ENCODE data around the gene GJE1.
"Not testable (repeated sequence)": the region's sequence is repeated elsewhere in the genome, so short reads cannot be mapped to it uniquely, and the experiment has no call there.

GJE1 gene

DNA sequence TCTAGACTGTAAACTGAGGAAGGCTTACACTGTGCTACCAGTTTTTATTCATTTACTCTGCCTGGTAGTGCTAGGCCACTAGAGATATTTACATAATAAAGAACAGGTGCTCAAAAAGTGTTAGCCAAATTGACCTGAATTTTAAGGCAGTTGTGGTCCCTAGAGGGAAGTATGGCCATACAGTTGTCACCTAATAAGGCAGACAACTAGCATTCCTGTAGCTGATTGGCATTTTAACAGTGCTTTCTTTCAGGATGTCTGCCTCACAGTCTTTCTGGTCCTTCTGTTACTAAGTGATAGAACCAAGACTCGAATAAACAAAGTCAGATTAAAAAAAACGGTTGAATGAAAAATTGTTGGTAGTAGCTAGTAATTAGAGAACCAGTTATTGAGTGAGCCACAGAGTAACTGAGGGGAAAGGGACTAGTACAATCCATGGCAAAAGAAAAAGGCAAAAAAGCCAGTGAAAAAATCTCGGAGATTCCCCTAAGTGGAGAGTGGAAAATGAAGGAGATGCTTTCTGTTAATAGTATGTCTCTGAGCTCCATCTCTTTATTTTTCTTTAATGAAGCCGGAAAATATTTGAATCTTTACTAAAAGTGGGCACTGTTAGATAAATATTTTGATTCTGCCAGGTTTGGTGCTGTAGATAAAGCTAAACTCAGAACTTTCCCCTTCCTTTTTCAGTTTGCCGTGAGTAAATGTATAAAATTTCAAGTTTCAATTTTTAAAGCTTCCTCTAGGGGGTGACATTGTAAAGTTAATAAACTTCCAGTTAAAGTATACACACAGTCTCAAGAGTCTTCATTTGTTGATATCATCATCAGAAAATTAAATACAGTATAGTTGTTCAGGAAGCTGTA, 23.4 kb downstream of the GJE1 start:
- in situ Hi-C loops (cut with HindIII; ENCODE audit: low pct_ligation_motif_present, low pct_unique_long_range_greater_than_20kb, low sequenced_read_pairs), result no loop called here
- peak; percentile 55 for DNase-seq

DNA sequence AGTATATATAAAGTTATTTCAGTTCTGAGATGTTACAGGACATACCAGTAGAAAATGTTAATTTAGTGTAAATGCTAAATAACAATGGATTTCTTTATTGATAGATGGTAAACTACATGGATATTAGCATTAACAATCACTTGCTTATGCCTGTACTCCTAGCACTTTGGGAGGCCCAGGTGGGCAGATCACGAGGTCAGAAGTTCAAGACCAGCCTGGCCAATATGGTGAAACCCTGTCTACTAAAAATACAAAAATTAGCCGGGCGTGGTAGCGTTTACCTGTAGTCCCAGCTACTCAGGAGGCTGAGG, 24.0 kb downstream of the GJE1 start:
- in situ Hi-C loops (cut with HindIII; ENCODE audit: low pct_ligation_motif_present, low pct_unique_long_range_greater_than_20kb, low sequenced_read_pairs); DNase-seq: not testable (repeated sequence)

DNA sequence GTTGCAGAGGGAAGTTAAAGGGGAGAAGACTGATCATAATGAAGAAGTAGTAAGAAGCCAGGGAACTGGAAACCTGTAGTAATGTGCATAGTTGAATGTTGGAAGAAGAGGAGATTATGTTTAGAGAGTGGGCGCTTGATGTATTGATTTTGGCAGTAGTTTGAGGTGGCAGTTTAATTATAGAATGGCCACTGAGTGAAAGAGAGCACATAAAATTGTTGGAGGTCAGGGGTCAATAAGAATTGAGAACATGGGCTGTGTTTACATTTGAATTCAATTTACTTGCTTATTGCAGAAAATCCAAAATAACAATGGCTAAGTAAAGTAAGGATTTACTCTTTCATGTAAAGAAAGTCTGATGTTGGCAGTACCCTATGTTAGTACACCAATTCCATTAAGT, 30.1 kb downstream of the GJE1 start:
- DNase-seq, result no peak
- in situ Hi-C loops (cut with HindIII; ENCODE audit: low pct_ligation_motif_present, low pct_unique_long_range_greater_than_20kb, low sequenced_read_pairs), result no loop called here

- in situ Hi-C loops (cut with HindIII; ENCODE audit: low pct_ligation_motif_present, low pct_unique_long_range_greater_than_20kb, low sequenced_read_pairs), result no loop called here
Measured at GRCh38 chr6:142165227-142165626, 32.5 kb downstream of the GJE1 start.

DNA sequence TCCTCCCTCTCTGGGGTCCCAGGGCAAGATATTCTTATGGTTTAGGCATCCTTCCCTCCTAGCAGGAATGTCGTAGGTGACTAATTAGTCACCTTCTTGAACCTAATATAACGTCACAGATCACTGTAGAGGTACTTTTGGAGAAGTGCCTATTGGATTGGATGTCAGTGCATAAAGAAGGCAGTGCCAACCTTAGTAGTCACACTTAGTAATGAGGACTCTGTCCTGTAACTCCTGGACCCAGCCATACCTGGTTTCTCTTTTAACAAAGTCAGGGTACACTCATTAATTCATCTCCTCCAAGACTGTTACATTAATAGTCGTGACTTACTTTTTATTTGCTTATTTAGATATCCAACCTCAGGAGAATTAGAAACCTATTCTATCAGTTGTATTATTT, 34.3 kb downstream of the GJE1 start:
- in situ Hi-C loops (cut with HindIII; ENCODE audit: low pct_ligation_motif_present, low pct_unique_long_range_greater_than_20kb, low sequenced_read_pairs), result no loop called here
- no peak for DNase-seq

More at GRCh38 chr6:142165227-142165626, 32.5 kb downstream of the GJE1 start:
- DNase-seq, result no peak

DNA sequence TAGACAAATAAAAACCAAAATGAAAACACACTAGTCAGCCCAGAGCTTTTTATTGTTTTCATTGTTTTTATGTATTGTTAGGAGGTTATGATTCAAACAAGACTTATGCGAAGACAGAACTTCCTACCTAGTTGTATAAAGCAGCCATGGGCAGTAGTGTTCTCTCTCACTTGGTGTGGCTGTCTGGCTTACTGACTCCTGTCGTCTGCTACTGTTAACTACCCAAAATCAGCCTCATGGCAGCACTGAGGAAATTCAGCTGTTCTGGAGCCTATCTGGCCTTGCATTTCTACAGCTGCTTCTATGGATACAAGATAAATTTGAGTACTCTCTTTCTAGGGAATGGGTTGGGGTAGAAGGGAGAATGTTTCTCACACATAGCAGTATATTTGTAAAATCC, 34.8 kb downstream of the GJE1 start:
- no peak for DNase-seq
- in situ Hi-C loops (cut with HindIII; ENCODE audit: low pct_ligation_motif_present, low pct_unique_long_range_greater_than_20kb, low sequenced_read_pairs), result no loop called here

DNA sequence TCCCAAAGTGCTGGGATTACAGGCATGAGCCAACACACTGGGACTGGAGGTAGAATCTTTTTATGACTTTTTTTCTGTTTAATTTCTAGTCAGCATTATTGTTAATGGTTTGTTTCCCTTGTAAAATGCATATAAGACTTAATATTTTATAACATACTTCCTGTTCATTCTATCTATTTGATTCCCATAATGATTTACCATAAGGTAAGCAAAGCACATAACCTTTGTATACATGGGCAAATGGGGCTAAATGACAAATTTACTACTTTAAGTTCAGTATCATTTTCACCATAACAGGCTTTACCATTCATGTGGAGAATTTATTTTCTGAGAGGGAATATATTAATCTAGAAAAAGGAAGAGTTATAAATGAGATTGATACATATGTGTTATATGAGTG, 38.6 kb downstream of the GJE1 start:
- DNase-seq, result no peak
- in situ Hi-C loops (cut with HindIII; ENCODE audit: low pct_ligation_motif_present, low pct_unique_long_range_greater_than_20kb, low sequenced_read_pairs), result no loop called here

DNA sequence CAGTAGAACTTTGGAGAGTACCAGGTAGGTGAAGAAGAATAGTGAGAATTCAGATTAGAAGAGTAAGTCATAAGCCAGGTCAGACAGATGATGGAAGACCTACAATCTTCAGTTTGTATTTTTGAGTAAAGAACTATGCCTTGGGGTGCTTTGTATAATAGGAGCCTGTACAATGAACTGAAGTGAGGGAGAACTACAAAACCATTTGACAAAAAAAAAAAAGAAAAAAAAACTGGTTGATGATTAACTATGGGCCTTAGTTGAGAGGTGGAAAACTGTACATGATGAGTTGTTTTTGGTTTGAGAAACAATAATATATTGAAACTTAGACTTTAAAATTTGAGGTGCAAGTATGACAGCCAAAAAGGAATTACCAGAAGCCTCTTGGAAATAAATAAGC, 40.0 kb downstream of the GJE1 start:
- DNase-seq, result no peak
- in situ Hi-C loops (cut with HindIII; ENCODE audit: low pct_ligation_motif_present, low pct_unique_long_range_greater_than_20kb, low sequenced_read_pairs), result no loop called here

DNA sequence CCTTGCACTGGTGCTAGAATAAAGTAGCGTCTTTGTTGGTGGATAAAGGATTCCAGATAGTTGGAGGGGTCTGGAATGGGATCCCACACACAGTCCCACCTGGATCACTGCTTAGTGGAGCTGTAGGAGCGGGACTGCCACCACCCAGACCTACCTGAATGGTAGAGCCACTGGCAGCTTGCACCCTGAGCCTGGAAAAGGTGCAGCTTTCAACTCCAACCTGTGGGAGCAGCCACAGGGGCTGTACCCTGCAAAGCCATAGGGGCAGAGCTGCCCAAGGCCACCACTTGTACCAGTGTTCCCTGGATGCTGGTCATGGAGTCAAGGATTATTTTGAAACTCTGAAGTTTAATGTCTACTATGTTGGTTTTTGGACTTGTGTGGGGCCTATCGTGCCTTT, 41.3 kb downstream of the GJE1 start:
- DNase-seq, result no peak
- in situ Hi-C loops (cut with HindIII; ENCODE audit: low pct_ligation_motif_present, low pct_unique_long_range_greater_than_20kb, low sequenced_read_pairs), result no loop called here

GRCh38 chr6:142174703-142175102, 42.0 kb downstream of the GJE1 start:
- in situ Hi-C loops (cut with HindIII; ENCODE audit: low pct_ligation_motif_present, low pct_unique_long_range_greater_than_20kb, low sequenced_read_pairs), result no loop called here
- DNase-seq, result no peak

GRCh38 chr6:142178129-142178528, 45.4 kb downstream of the GJE1 start:
- in situ Hi-C loops (cut with HindIII; ENCODE audit: low pct_ligation_motif_present, low pct_unique_long_range_greater_than_20kb, low sequenced_read_pairs), result no loop called here
- no peak for DNase-seq

DNA sequence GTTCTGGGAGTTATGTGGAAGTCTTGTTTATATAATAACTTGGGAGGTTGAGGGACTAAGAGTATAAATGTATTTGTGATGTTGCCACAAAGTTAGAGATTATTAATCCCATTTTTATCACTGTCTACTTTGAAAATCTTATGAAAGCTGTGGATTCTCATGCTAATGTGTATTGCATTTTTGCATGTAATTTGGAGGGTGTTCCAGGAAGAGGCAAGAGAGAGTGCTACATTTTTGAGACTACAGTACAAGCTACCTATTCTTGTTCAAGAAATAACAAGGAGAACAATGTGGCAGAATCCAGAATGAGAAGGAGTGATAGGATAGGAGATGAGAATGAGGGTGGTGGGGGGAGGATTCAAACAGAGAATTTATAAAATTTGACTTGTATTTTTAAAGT, 49.3 kb downstream of the GJE1 start:
- in situ Hi-C loops (cut with HindIII; ENCODE audit: low pct_ligation_motif_present, low pct_unique_long_range_greater_than_20kb, low sequenced_read_pairs), result no loop called here
- DNase-seq, result no peak

GRCh38 chr6:142183351-142183750, 50.6 kb downstream of the GJE1 start:
- in situ Hi-C loops (cut with HindIII; ENCODE audit: low pct_ligation_motif_present, low pct_unique_long_range_greater_than_20kb, low sequenced_read_pairs), result no loop called here
- no peak for DNase-seq

- in situ Hi-C loops (cut with HindIII; ENCODE audit: low pct_ligation_motif_present, low pct_unique_long_range_greater_than_20kb, low sequenced_read_pairs), result no loop called here
- DNase-seq, result no peak
Measured at GRCh38 chr6:142184307-142184706, 51.6 kb downstream of the GJE1 start.

Measured in ACHN (cell line).